ENCODE measurements around the gene LIAS.

DNA sequence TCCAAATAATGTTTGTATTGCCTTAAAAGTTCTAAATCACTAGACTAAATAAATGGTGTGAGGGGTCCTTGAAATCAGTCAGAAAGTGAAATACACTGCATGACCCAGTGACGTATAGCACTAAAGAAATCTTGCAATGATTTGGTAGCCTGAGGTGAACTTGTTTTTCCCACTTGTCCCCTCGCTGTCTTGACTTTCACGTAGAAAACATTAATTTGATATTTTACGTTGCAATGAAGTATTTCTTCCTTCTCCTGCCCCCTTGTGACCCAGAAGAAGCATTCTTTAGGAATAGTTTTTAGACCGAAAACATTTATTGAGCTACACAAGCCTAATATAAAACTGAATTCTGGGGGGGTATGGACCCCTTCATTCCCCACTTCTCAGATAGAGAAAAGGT is 48.4 kb upstream of the LIAS start:
- TF ChIP-seq, protein P1, sequence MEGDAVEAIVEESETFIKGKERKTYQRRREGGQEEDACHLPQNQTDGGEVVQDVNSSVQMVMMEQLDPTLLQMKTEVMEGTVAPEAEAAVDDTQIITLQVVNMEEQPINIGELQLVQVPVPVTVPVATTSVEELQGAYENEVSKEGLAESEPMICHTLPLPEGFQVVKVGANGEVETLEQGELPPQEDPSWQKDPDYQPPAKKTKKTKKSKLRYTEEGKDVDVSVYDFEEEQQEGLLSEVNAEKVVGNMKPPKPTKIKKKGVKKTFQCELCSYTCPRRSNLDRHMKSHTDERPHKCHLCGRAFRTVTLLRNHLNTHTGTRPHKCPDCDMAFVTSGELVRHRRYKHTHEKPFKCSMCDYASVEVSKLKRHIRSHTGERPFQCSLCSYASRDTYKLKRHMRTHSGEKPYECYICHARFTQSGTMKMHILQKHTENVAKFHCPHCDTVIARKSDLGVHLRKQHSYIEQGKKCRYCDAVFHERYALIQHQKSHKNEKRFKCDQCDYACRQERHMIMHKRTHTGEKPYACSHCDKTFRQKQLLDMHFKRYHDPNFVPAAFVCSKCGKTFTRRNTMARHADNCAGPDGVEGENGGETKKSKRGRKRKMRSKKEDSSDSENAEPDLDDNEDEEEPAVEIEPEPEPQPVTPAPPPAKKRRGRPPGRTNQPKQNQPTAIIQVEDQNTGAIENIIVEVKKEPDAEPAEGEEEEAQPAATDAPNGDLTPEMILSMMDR (IDR thresholded peaks at IDR 0.05; ENCODE audit: low read depth, low read length), result peak; percentile 45
- TF ChIP-seq EZH2phosphoT487 (IDR thresholded peaks at IDR 0.05; ENCODE audit: low read depth), result no peak
